ENCODE data around the gene PITHD1. TPM values are rescaled to one million over a fixed set of nuclear protein-coding genes. Genes with fewer than 3 reads are reported as not detected.

Gene PITHD1
- total RNA-seq, 4 donors from 2014 or later, result 77.0 to 115 (median 85.7) TPM

GRCh38 chr1:23742670-23743286 is 35.4 kb upstream of the PITHD1 start:
- DNase-seq (ENCODE audit: low spot score in 2 of 2), result peak in 1 of 2 donors; percentile 86
- 9 to 17% methylated on average over 17 to 21 of the region's 28 CpGs for WGBS, 2 donors
- TF ChIP-seq CTCF (IDR thresholded peaks at IDR 0.05) (no peak), POLR2A (IDR thresholded peaks at IDR 0.05) (no peak)
- intact Hi-C loops (cut with DNase I; ENCODE audit: low total_unique reads), result no loop called here
- peak overlapping the region; percentile 74 for H3K4me3 ChIP-seq (ENCODE audit: low read depth, poor library complexity, severe bottlenecking)

- 0 to 1% methylated on average over 31 to 106 of the region's 119 CpGs for WGBS, 2 donors
- peak; percentile 52 to 92 for DNase-seq (ENCODE audit: low spot score in 2 of 2)
- H3K4me3 ChIP-seq (ENCODE audit: low read depth, poor library complexity, severe bottlenecking), result peak within 1 kb of the TSS; percentile 74
- TF ChIP-seq CTCF (IDR thresholded peaks at IDR 0.05) (no peak), POLR2A (IDR thresholded peaks at IDR 0.05) (peak in 1 of 2 donors; percentile 36)
- intact Hi-C loops (cut with DNase I; ENCODE audit: low total_unique reads), result no loop called here
Measured at GRCh38 chr1:23743287-23744152, 34.7 kb upstream of the PITHD1 start, which contains the start of gene ELOA. Gene ELOA (plus strand): TSS chr1:23743471. CDS start chr1:23743504, 33 bp downstream.

GRCh38 chr1:23745515-23745914 is 32.7 kb upstream of the PITHD1 start:
- TF ChIP-seq CTCF (IDR thresholded peaks at IDR 0.05) (no peak), POLR2A (IDR thresholded peaks at IDR 0.05) (no peak)
- DNase-seq (ENCODE audit: low spot score in 2 of 2), result no peak
- 26 to 32% methylated on average over 1 of the region's 1 CpG for WGBS, 2 donors
- intact Hi-C loops (cut with DNase I; ENCODE audit: low total_unique reads), result no loop called here
- H3K4me3 ChIP-seq (ENCODE audit: low read depth, poor library complexity, severe bottlenecking), result no peak overlapping the region

GRCh38 chr1:23748016-23748415 is 30.2 kb upstream of the PITHD1 start:
- H3K4me3 ChIP-seq (ENCODE audit: low read depth, poor library complexity, severe bottlenecking), result no peak overlapping the region
- intact Hi-C loops (cut with DNase I; ENCODE audit: low total_unique reads), result no loop called here
- 58 to 60% methylated on average over 3 of the region's 3 CpGs for WGBS, 2 donors
- no peak for DNase-seq (ENCODE audit: low spot score in 2 of 2)
- TF ChIP-seq POLR2A (IDR thresholded peaks at IDR 0.05) (no peak), CTCF (IDR thresholded peaks at IDR 0.05) (no peak)

- DNase-seq (ENCODE audit: low spot score in 2 of 2), result peak in 1 of 2 donors; percentile 64
- H3K4me3 ChIP-seq (ENCODE audit: low read depth, poor library complexity, severe bottlenecking), result no peak overlapping the region
- 67 to 69% methylated on average over 11 of the region's 11 CpGs for WGBS, 2 donors
- TF ChIP-seq POLR2A (IDR thresholded peaks at IDR 0.05), result no peak
- TF ChIP-seq CTCF (IDR thresholded peaks at IDR 0.05), result no peak
- intact Hi-C loops (cut with DNase I; ENCODE audit: low total_unique reads), result no loop called here
Measured at GRCh38 chr1:23751050-23751814, 27.0 kb upstream of the PITHD1 start.

All from lower leg skin (tissue), 4 donors.